ENCODE data around the gene TTC12.

The TTC12 gene

DNA sequence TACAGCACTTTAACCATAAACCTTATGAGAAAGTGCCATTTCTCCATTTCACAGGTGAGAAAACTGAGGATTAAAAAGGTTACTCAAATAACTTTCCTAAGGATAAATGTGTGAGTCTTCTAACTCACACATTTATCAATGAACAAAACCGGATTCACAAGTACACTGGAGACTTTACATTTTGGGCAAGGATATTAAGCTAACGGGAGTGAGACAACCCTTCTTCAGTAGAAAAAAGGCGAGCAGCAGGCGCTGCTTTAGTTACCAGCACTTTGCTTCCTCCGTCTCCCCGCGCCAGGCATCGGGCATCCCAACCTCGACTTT lies 356 bp upstream of the TTC12 start:
- DNase-seq (ENCODE audit: insufficient read length, low spot score) (no peak), FAIRE-seq (peak; percentile 93)
- TF ChIP-seq POLR2AphosphoS5 (IDR thresholded peaks at IDR 0.05; ENCODE audit: low read depth, low read length): no peak
- no peak for TF ChIP-seq TAF1 (IDR thresholded peaks at IDR 0.05; ENCODE audit: low read depth, low read length)
- no peak for TF ChIP-seq POLR2A (IDR thresholded peaks at IDR 0.05; ENCODE audit: low read depth, low read length)
- no peak for TF ChIP-seq PAX5 (IDR thresholded peaks at IDR 0.05; ENCODE audit: insufficient read depth, low read length, severe bottlenecking)
- TF ChIP-seq SPI1 (IDR thresholded peaks at IDR 0.05; ENCODE audit: low read depth, low read length): no peak
- no peak for TF ChIP-seq POU2F2 (IDR thresholded peaks at IDR 0.05; ENCODE audit: low read depth, low read length)

DNA sequence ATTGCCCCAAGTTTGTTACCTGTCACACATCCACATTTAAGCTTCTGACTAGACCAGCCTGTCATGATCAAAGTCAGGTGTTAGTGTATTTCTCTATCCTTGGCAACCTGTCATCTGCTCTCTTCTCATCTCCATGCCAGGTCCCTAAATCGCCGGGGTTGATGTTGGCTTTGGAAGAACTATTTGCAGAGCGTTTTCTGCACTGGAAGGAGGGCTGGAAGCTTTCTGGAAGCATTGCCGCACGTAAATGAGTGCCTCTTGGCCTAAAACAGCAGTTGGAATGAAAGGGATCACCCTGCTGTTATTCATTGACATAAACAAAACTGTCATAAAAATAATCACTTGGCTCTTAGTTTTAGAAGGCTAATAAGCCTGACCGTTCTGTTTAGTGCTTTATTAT lies 1.4 kb downstream of the TTC12 start:
- TF ChIP-seq PAX5 (IDR thresholded peaks at IDR 0.05; ENCODE audit: insufficient read depth, low read length, severe bottlenecking) (no peak), TAF1 (IDR thresholded peaks at IDR 0.05; ENCODE audit: low read depth, low read length) (no peak), POLR2AphosphoS5 (IDR thresholded peaks at IDR 0.05; ENCODE audit: low read depth, low read length) (no peak), POU2F2 (IDR thresholded peaks at IDR 0.05; ENCODE audit: low read depth, low read length) (no peak), POLR2A (IDR thresholded peaks at IDR 0.05; ENCODE audit: low read depth, low read length) (no peak), SPI1 (IDR thresholded peaks at IDR 0.05; ENCODE audit: low read depth, low read length) (no peak)
- peak; percentile 41 for FAIRE-seq

DNA sequence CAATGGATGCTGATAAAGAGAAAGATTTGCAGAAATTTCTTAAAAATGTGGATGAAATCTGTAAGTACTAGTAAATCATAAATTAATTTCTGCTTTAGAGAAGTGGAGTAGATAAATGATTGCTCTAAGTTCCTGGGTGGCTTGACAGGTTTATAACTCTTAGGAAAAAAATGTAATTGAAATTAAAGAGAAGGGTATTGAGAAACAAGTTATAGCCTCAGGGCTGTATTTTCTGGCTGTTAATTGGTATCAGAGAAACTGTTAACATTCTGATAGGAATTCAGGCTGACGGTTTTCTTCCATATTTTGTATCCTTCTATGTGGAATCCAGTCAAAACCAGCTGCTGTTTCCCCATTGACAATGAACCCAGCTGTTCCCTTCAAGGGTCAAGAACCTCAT lies 1.9 kb downstream of the TTC12 start:
- no peak for FAIRE-seq
- no peak for TF ChIP-seq POLR2AphosphoS5 (IDR thresholded peaks at IDR 0.05; ENCODE audit: low read depth, low read length)
- no peak for TF ChIP-seq POU2F2 (IDR thresholded peaks at IDR 0.05; ENCODE audit: low read depth, low read length)
- no peak for TF ChIP-seq TAF1 (IDR thresholded peaks at IDR 0.05; ENCODE audit: low read depth, low read length)
- no peak for TF ChIP-seq PAX5 (IDR thresholded peaks at IDR 0.05; ENCODE audit: insufficient read depth, low read length, severe bottlenecking)
- no peak for TF ChIP-seq POLR2A (IDR thresholded peaks at IDR 0.05; ENCODE audit: low read depth, low read length)
- TF ChIP-seq SPI1 (IDR thresholded peaks at IDR 0.05; ENCODE audit: low read depth, low read length): no peak
- no peak for DNase-seq (ENCODE audit: insufficient read length, low spot score)

More for the DNA sequence above, 1.4 kb downstream of the TTC12 start:
- DNase-seq (ENCODE audit: insufficient read length, low spot score): no peak

DNA sequence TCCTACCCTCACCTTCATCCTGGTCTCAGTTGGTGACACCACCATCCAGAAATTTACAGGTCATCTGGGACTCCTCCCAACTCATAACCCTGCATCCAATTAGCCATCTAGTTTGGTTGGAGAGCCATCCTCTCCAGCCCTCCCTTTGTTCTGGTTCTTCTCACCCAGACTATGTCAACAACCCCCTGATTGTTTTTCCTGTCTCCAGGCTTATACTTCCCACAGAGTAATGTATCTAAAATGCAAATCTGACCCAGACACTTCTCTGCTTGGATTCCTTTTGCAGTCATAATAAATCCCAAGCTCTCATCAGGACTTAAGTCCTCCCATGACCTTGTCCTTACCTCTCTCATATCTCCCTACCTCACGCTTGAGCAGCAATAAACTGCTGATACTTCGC lies 3.0 kb downstream of the TTC12 start:
- DNase-seq (ENCODE audit: insufficient read length, low spot score) (no peak), FAIRE-seq (peak; percentile 5)
- no peak for TF ChIP-seq POU2F2 (IDR thresholded peaks at IDR 0.05; ENCODE audit: low read depth, low read length)
- no peak for TF ChIP-seq TAF1 (IDR thresholded peaks at IDR 0.05; ENCODE audit: low read depth, low read length)
- no peak for TF ChIP-seq SPI1 (IDR thresholded peaks at IDR 0.05; ENCODE audit: low read depth, low read length)
- TF ChIP-seq POLR2A (IDR thresholded peaks at IDR 0.05; ENCODE audit: low read depth, low read length): no peak
- TF ChIP-seq PAX5 (IDR thresholded peaks at IDR 0.05; ENCODE audit: insufficient read depth, low read length, severe bottlenecking): no peak
- TF ChIP-seq POLR2AphosphoS5 (IDR thresholded peaks at IDR 0.05; ENCODE audit: low read depth, low read length): no peak

DNA sequence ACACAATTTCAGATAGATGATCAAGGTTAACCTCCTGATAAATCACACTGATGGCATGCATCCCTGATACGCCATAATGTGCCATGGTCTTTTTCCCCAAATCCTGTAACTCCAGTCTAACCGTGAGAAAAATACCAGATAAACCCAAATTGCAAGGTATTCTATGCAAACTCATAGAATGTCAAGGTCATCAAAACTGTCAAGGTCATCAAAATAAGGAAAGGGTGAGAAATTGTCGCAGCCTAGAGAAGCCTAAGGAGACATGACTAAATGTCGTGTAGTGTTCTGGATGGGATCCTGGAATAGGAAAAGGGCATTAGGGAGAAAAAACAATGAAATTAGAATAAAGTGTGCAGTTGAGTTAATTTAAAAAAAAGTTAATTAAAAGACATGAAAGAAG lies 4.7 kb downstream of the TTC12 start:
- TF ChIP-seq PAX5 (IDR thresholded peaks at IDR 0.05; ENCODE audit: insufficient read depth, low read length, severe bottlenecking): no peak
- TF ChIP-seq TAF1 (IDR thresholded peaks at IDR 0.05; ENCODE audit: low read depth, low read length): no peak
- TF ChIP-seq POU2F2 (IDR thresholded peaks at IDR 0.05; ENCODE audit: low read depth, low read length): no peak
- TF ChIP-seq POLR2A (IDR thresholded peaks at IDR 0.05; ENCODE audit: low read depth, low read length): no peak
- no peak for TF ChIP-seq SPI1 (IDR thresholded peaks at IDR 0.05; ENCODE audit: low read depth, low read length)
- TF ChIP-seq POLR2AphosphoS5 (IDR thresholded peaks at IDR 0.05; ENCODE audit: low read depth, low read length): no peak
- FAIRE-seq: no peak
- no peak for DNase-seq (ENCODE audit: insufficient read length, low spot score)

DNA sequence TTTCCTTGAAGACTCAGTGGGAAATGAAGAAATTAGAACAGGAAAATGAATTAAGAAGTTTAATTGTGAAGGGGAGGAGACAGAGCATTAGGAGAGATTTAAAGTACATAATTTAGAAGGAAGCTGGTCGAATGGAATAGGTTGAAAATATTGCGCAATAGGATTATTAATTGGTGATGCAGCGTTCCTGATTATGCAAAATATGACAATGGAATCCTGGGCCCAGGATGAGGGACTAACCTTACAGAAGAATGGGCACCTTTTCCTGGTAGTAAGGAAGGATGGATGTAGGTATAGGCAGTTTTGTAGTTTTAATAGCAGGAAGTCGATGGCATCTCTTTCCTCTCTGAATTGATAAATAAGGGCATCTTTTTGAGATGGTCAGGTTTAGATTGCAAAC lies 7.8 kb downstream of the TTC12 start:
- no peak for DNase-seq (ENCODE audit: insufficient read length, low spot score)
- TF ChIP-seq POLR2AphosphoS5 (IDR thresholded peaks at IDR 0.05; ENCODE audit: low read depth, low read length) (no peak), POU2F2 (IDR thresholded peaks at IDR 0.05; ENCODE audit: low read depth, low read length) (no peak), SPI1 (IDR thresholded peaks at IDR 0.05; ENCODE audit: low read depth, low read length) (no peak), POLR2A (IDR thresholded peaks at IDR 0.05; ENCODE audit: low read depth, low read length) (no peak), PAX5 (IDR thresholded peaks at IDR 0.05; ENCODE audit: insufficient read depth, low read length, severe bottlenecking) (no peak), TAF1 (IDR thresholded peaks at IDR 0.05; ENCODE audit: low read depth, low read length) (no peak)
- no peak for FAIRE-seq

DNA sequence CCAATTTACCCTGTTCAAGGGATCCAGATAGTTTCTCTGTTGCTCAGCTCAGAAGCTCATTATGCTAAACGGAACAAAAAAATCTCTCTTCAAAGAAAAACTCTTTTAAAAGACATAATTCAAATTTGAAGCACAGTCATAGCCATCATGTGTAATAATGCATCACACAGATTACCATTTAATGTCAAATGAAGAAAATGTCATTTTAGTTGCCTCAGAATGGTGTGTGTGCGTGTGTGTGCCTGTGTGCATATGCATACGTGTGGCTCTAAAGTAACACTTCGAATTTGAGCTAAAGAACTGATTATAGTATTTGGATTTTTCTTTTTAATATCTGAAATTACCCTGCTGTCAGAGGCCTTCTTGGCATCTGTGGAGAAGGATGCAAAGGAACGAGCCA lies 9.9 kb downstream of the TTC12 start:
- TF ChIP-seq POLR2AphosphoS5 (IDR thresholded peaks at IDR 0.05; ENCODE audit: low read depth, low read length) (no peak), POU2F2 (IDR thresholded peaks at IDR 0.05; ENCODE audit: low read depth, low read length) (no peak), SPI1 (IDR thresholded peaks at IDR 0.05; ENCODE audit: low read depth, low read length) (no peak), TAF1 (IDR thresholded peaks at IDR 0.05; ENCODE audit: low read depth, low read length) (no peak), POLR2A (IDR thresholded peaks at IDR 0.05; ENCODE audit: low read depth, low read length) (no peak), PAX5 (IDR thresholded peaks at IDR 0.05; ENCODE audit: insufficient read depth, low read length, severe bottlenecking) (no peak)
- no peak for FAIRE-seq
- no peak for DNase-seq (ENCODE audit: insufficient read length, low spot score)

DNA sequence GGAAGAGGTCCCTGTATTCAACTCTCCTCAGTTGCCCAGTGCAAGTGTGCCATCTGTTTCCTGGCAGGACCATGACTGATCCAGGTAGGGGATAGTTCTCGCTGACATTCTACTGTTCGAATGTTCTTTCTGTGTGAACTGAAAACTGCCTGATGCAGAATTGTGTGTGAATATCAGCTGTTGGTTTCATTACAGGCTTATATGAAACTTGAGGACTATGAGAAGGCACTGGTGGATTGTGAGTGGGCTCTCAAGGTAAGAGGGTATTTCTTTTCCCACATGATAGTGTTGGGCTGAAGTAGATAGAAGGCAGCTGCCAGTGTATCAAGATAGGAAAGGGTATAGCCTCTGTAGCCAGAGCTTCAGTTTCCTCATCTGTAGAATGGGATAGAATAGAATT lies 15.3 kb downstream of the TTC12 start:
- TF ChIP-seq POLR2A (IDR thresholded peaks at IDR 0.05; ENCODE audit: low read depth, low read length): no peak
- TF ChIP-seq POLR2AphosphoS5 (IDR thresholded peaks at IDR 0.05; ENCODE audit: low read depth, low read length): no peak
- no peak for TF ChIP-seq SPI1 (IDR thresholded peaks at IDR 0.05; ENCODE audit: low read depth, low read length)
- TF ChIP-seq POU2F2 (IDR thresholded peaks at IDR 0.05; ENCODE audit: low read depth, low read length): no peak
- no peak for TF ChIP-seq TAF1 (IDR thresholded peaks at IDR 0.05; ENCODE audit: low read depth, low read length)
- TF ChIP-seq PAX5 (IDR thresholded peaks at IDR 0.05; ENCODE audit: insufficient read depth, low read length, severe bottlenecking): no peak
- no peak for DNase-seq (ENCODE audit: insufficient read length, low spot score)
- no peak for FAIRE-seq

DNA sequence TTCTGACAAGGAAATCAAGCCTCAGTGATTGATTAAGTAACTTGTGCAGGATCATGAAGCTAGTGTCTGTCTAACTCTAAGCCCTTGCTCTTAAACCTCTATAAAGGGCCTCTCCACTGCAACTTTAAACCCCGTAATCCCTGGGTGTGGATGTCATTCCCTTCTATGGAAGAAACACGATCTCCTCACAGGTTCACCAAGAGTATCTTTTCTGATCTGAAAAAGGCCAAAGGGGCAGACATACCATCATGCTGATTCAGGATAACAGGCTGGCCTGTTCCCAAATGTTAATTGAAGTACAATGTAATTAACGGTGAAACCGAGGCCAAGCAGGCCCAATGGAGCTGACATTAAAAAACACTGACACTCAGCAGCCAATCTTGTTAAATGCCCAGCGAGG lies 17.1 kb downstream of the TTC12 start:
- TF ChIP-seq PAX5 (IDR thresholded peaks at IDR 0.05; ENCODE audit: insufficient read depth, low read length, severe bottlenecking): no peak
- no peak for TF ChIP-seq SPI1 (IDR thresholded peaks at IDR 0.05; ENCODE audit: low read depth, low read length)
- TF ChIP-seq POU2F2 (IDR thresholded peaks at IDR 0.05; ENCODE audit: low read depth, low read length): no peak
- no peak for TF ChIP-seq TAF1 (IDR thresholded peaks at IDR 0.05; ENCODE audit: low read depth, low read length)
- no peak for TF ChIP-seq POLR2AphosphoS5 (IDR thresholded peaks at IDR 0.05; ENCODE audit: low read depth, low read length)
- TF ChIP-seq POLR2A (IDR thresholded peaks at IDR 0.05; ENCODE audit: low read depth, low read length): no peak
- no peak for DNase-seq (ENCODE audit: insufficient read length, low spot score)
- no peak for FAIRE-seq

DNA sequence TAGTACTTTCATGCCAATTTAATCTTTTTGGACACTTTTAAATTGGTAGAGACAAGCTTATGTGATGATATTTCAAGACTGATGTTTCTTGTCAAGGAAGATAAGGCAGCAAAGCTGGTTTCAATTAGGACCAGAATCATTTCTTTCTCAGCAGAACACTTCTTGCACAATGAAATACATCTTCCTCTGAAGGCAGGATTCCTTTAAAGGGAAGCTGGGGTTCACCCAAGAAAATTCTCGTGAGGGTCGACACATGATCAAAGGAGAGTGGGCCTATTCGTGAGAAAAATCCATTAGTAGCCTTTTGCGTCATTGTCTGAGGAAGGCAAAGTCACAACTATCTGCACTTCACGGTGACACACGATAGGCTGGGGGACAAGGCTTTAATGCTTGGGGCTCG lies 17.6 kb downstream of the TTC12 start:
- no peak for TF ChIP-seq POLR2AphosphoS5 (IDR thresholded peaks at IDR 0.05; ENCODE audit: low read depth, low read length)
- no peak for TF ChIP-seq POLR2A (IDR thresholded peaks at IDR 0.05; ENCODE audit: low read depth, low read length)
- TF ChIP-seq TAF1 (IDR thresholded peaks at IDR 0.05; ENCODE audit: low read depth, low read length): no peak
- no peak for TF ChIP-seq SPI1 (IDR thresholded peaks at IDR 0.05; ENCODE audit: low read depth, low read length)
- no peak for TF ChIP-seq PAX5 (IDR thresholded peaks at IDR 0.05; ENCODE audit: insufficient read depth, low read length, severe bottlenecking)
- TF ChIP-seq POU2F2 (IDR thresholded peaks at IDR 0.05; ENCODE audit: low read depth, low read length): no peak
- FAIRE-seq (no peak), DNase-seq (ENCODE audit: insufficient read length, low spot score) (no peak)

Data from GM12891 (cell line).